GM18517 (cell line): ENCODE measurements around the gene SLC16A7.

ENCODE experiments used
- ATAC-seq: cut with Tn5 transposase; IDR thresholded peaks from one replicate; pipeline ENCODE4 v1.9.1; 2021; ENCODE audit warnings: mild to moderate bottlenecking, moderate library complexity; ENCODE audit not compliant: unreplicated experiment

SLC16A7 gene

GRCh38 chr12:59828521-59828920 is 232.7 kb downstream of the SLC16A7 start:
- ATAC-seq, result no peak

GRCh38 chr12:59833408-59833807 is 237.6 kb downstream of the SLC16A7 start:
- ATAC-seq, result no peak

GRCh38 chr12:59834659-59835474 is 239.0 kb downstream of the SLC16A7 start:
- peak; percentile 69 for ATAC-seq
